Right hindlimb (tissue), 1 donor: Measurements from ENCODE around the gene EXOC6B.
"Not testable (repeated sequence)": the region's sequence is repeated elsewhere in the genome, so short reads cannot be mapped to it uniquely, and the experiment has no call there.

Source experiments
- DNase-seq: peaks from one replicate; pipeline ENCODE4 v3.0.0-alpha.2; 2018

Gene EXOC6B

GRCh38 chr2:72539071-72539552 is 286.7 kb downstream of the EXOC6B start:
- DNase-seq: no peak

DNA sequence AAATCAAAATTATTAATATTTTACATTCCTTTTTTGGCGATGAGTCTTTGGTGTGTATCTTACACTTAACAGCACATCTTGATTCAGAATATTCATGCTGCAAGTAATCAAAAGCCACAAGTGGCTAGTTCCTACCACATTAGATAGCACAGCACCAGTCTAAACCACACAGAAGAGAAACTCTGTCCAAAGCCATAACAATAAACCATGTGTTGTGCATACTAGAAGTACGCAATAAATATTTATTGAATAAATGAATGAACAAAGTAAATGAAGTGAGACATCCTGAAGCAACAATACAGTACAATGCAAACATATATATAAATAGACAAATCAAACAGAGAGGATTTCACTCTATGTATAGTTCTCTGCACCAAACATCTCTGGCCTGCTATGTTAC is 287.3 kb downstream of the EXOC6B start:
- DNase-seq: no peak

- not testable (repeated sequence) for DNase-seq
These were observed 290.2 kb downstream of the EXOC6B start for GRCh38 chr2:72535586-72535985.

DNA sequence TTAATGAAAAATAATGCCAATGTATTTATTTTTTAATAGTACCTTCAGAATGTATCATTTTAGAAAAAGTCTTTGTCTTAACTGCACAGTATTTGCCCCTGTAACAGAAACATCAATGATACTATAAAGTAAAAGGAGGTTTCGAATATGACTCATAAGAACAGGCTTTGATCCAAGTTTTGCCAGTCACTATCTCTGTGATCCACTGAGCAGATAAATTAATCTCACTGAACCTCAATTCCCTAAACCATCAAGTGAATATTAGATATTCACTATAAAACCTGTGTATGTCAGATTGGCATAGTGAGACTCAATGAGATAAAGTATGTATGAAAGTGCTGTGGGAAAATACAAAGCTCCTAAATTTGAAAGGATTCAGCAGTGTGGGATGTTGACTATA is 292.1 kb downstream of the EXOC6B start:
- no peak for DNase-seq

GRCh38 chr2:72527424-72527823 is 298.4 kb downstream of the EXOC6B start:
- no peak for DNase-seq

- DNase-seq: no peak
These were observed 299.2 kb downstream of the EXOC6B start for GRCh38 chr2:72526623-72527022.

DNA sequence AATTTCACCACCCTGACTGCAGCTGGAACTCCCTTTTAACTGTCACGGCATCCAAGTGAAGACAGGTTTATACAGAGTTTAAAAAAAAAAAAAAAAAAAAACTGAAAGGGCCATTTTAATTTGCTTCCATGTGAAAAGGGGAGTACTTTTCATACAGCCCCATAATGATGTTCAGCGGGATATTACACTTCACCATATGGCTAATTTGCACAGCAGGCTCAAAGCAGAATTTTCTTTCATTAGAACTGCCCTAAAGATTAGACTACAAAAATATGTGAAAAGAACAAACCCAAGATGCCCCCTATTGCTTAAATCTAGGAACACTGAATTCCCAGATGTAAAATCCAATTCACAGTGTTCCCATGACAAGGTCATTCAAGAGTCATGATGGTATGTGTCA is 301.8 kb downstream of the EXOC6B start:
- DNase-seq: no peak

DNA sequence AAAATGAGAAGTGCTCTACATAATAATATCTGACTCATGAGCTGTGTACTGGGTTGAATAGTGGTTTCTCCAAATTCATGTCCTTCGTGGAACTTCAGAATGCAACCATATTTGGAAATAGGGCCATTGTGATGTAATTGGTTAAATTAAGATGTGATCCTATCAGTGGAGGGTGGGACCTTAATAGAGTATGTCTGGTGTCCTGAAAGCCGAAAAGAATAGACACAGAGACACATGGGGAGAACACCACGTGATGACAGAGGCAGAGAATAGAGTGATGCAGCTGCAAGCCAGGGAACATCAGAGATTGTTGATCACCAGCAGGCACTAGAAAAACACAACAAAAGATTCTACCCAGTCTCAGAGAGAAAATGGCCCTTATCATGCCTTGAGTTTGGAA is 310.1 kb downstream of the EXOC6B start:
- DNase-seq: no peak

GRCh38 chr2:72513011-72513410 is 312.8 kb downstream of the EXOC6B start:
- no peak for DNase-seq

DNA sequence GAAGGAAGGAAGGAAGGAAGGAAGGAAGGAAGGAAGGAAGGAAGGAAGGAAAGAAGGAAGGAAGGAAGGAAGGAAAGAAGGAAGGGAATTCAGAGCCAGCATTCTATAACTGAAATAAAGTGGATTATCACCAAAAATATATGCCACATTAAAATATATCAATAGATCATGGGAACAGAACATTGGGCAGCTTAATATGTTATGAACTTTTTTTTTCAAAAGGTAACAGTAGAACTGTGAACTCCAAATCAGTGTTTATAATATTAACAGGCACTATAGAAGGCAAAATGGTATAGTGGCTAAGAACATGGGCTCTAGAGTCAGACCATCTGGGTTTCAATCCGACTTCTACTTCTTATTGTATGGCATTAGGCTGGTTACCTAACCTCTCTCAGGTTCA is 313.5 kb downstream of the EXOC6B start:
- no peak for DNase-seq

DNA sequence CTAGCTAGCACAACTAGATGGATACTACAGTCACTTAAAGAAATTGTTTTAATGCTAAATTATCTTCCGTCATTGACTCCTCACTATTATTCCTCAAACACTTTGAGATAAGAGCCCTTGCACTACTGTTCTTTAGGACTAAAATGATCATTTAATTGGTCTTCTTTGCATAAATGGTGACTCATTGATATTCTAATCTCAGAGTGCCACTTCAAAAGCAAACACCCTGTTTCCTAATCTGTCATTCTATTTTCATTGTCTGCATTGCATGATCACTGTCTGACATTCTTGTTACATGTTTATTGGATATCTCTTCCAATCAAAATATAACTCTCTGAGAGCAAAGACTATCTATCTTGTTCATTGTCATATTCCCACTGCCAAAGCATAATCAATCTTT is 313.9 kb downstream of the EXOC6B start:
- DNase-seq: no peak

DNA sequence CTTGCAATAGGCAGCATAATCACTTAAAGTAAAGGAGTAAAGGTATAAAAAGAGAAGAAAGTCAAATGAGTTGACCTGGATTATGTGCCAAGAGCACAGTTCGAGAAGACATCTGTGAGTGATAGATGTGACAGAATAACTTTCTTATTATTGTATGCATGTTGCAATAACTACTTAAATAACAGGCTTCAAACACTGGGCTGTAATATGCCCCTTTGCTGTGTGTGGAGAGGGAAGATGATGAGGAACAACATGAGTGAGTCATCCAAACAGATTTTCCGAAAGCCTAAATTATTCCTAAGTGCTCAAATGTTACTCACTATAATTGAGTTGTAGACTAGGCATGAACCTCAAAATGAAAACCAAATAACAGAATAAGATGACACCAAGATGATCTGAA is 328.1 kb downstream of the EXOC6B start:
- DNase-seq: no peak

GRCh38 chr2:72496479-72496878 is 329.4 kb downstream of the EXOC6B start:
- DNase-seq: no peak

- no peak for DNase-seq
These were observed 331.4 kb downstream of the EXOC6B start for GRCh38 chr2:72494392-72494791.

- not testable (repeated sequence) for DNase-seq
These were observed 341.2 kb downstream of the EXOC6B start for GRCh38 chr2:72484622-72485021.

- no peak for DNase-seq
These were observed 342.5 kb downstream of the EXOC6B start for GRCh38 chr2:72483346-72483745.

DNA sequence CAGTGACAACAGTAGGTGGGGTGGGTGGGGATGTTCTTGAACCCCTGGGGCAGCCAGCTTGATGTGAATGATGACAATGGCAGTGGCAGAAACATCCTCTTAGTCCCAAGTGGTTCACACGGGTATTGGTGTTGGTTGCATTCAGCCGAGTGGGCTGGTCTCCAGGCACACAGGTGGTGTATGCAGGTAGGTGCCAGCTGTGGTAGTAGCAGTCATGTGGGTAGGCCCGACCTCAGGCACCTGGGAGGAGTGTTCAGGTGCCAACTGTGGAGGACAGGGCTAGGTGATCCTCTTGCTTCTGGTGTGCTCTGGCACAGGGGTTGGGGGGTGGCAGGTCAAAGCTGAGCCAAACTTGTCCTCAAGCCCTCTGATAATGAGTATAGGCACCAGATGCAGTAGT is 350.6 kb downstream of the EXOC6B start:
- DNase-seq: no peak

- DNase-seq: no peak
These were observed 367.9 kb downstream of the EXOC6B start for GRCh38 chr2:72457801-72458516.

DNA sequence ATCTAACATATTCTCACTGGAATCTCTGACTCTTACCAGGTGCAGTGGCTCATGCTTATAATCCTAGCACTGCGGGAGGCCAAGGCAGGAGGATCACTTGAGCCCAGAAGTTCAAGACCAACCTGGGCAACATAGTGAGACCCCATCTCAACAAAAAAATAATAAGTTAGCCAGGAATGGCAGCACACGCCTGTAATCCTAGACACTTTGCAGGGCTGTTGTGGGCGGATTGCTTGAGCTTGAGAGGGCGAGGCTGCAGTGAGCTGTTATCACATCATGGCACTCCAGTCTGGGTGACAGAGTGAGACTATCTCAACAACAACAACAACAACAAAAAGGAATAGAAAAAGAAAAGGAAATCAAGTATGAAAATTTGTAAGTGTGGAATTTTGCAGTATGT is 371.6 kb downstream of the EXOC6B start:
- no peak for DNase-seq

GRCh38 chr2:72442270-72442669 is 383.6 kb downstream of the EXOC6B start:
- DNase-seq: no peak

DNA sequence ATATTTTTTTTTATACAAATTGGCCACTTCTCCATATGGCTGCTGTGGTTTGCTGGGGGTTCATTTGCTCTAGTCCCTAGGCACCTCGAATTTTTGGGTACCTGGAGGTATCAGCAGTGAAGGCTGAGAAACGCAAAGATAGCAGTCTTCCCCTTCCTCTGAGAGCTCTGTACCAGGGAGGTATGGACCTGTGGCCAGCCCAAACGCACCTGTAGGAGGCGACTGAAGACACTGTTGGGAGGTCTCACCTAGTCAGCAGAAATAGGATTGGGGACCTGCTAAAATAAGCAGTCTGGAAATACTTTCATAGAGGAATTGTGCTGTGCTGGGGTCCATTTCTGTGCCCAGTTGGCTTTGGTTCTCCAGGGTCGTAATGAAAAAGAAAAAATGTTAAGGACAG is 385.9 kb downstream of the EXOC6B start:
- no peak for DNase-seq

GRCh38 chr2:72438364-72438763 is 387.5 kb downstream of the EXOC6B start:
- DNase-seq: no peak

GRCh38 chr2:72431737-72432136 is 394.1 kb downstream of the EXOC6B start:
- DNase-seq: no peak

DNA sequence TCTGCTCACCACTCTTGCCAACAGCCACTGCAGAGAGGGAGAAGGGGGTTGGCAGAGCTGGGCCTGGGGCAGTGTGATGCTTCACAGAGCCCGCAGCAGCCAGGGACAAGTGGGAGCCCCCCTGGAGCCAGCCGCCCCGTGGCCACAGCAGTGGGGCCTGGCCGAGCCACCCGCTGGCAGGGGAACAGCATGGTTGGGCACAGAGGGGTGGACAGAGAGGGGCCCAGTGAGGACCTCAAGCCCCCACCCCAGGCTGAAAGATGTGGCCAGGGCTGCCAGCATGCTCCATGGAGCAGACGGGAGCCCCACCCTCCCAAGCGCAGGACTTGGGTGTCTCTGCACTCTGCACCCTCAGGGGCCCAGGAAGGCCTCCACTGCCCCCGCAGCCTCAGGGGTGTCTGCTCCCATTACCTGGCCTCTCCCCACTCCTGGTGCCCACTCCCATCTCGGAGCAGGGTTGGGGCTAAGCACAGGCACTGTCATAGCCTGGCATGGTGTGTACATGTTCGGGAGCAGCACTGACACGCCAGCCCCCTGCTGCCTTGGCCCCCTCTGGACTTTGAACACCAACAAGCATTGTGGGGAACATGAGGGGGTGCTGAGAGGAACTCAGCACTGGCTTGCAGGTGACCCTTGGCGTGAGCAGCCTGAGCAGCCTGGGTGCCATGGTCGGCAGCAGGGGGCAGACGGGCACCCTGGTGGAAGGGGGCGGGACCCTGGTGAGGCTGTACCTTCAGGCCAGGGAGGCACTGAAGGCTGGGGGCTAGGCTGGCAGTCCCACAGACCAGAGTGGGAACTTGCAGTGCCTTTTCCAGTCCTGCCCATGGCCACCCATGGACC is 398.6 kb downstream of the EXOC6B start:
- DNase-seq: no peak
